Hepatocyte (in vitro differentiated cells): Measurements from ENCODE around the gene RBM15. TPM values are rescaled to one million over a fixed set of nuclear protein-coding genes. Genes with fewer than 3 reads are reported as not detected.

ENCODE experiments used
- DNase-seq: peaks from one replicate; pipeline ENCODE4 v3.0.0-alpha.2; 2016; ENCODE audit warnings: low spot score
- H2AFZ ChIP-seq: fragments of 200-600 bp; sonication (generic); 2 replicates; pipeline ENCODE4 v1.6.0; 2016; ENCODE audit warnings: antibody characterized with exemption, mild to moderate bottlenecking
- H3K27ac ChIP-seq: fragments of 200-600 bp; sonication (generic); 2 replicates; pipeline ENCODE4 v1.5.1; 2016; ENCODE audit warnings: mild to moderate bottlenecking
- H3K27me3 ChIP-seq: fragments of 200-600 bp; sonication (generic); 2 replicates; pipeline ENCODE4 v1.6.1; 2016
- H3K36me3 ChIP-seq: fragments of 200-600 bp; sonication (generic); replicated peaks from 2 replicates; pipeline ENCODE4 v1.5.1; 2016; ENCODE audit warnings: low read depth; ENCODE audit not compliant: insufficient read depth
- H3K4me1 ChIP-seq: fragments of 200-600 bp; sonication (generic); 2 replicates; pipeline ENCODE4 v1.5.1; 2016; ENCODE audit warnings: mild to moderate bottlenecking, moderate library complexity; ENCODE audit not compliant: insufficient read depth
- H3K4me2 ChIP-seq: fragments of 200-600 bp; sonication (generic); 2 replicates; pipeline ENCODE4 v1.6.0; 2016
- H3K4me3 ChIP-seq: fragments of 200-600 bp; sonication (generic); 2 replicates; pipeline ENCODE4 v1.5.1; 2016; ENCODE audit warnings: mild to moderate bottlenecking
- H3K79me2 ChIP-seq: fragments of 200-600 bp; sonication (generic); 2 replicates; pipeline ENCODE4 v1.6.0; 2017; ENCODE audit warnings: mild to moderate bottlenecking
- H3K9me2 ChIP-seq: fragments of 200-600 bp; sonication (generic); replicated peaks from 2 replicates; pipeline ENCODE4 v1.6.0; 2017; ENCODE audit warnings: mild to moderate bottlenecking; ENCODE audit not compliant: insufficient read depth
- H3K9me3 ChIP-seq: fragments of 200-600 bp; sonication (generic); 2 replicates; pipeline ENCODE4 v1.5.1; 2016; ENCODE audit warnings: low read depth, mild to moderate bottlenecking
- H4K20me1 ChIP-seq: fragments of 200-600 bp; sonication (generic); 2 replicates; pipeline ENCODE4 v1.6.0; 2016; ENCODE audit warnings: mild to moderate bottlenecking; ENCODE audit not compliant: insufficient read depth, poor library complexity, severe bottlenecking
- CTCF ChIP-seq: fragments of 200-600 bp; sonication (generic); IDR thresholded peaks from 2 replicates; pipeline ENCODE4 v1.5.1; 2016; ENCODE audit warnings: antibody characterized with exemption, mild to moderate bottlenecking; ENCODE audit not compliant: poor library complexity
- EZH2 ChIP-seq: fragments of 200-600 bp; sonication (generic); IDR thresholded peaks from 2 replicates; pipeline ENCODE4 v1.6.1; 2016; ENCODE audit warnings: antibody characterized with exemption, mild to moderate bottlenecking, borderline replicate concordance
- EZH2phosphoT487 ChIP-seq: fragments of 200-600 bp; sonication (generic); IDR thresholded peaks from one replicate; pipeline ENCODE4 v1.6.1; 2018; ENCODE audit warnings: antibody characterized with exemption, mild to moderate bottlenecking, low read depth, moderate library complexity; ENCODE audit not compliant: unreplicated experiment, severe bottlenecking
- WGBS: methylation state at CpG from one replicate; pipeline ENCODE4 v1.1.6; 2016; ENCODE audit warnings: low lambda C conversion rate; ENCODE audit errors: missing lambda C conversion rate; 5-methylcytosine and 5-hydroxymethylcytosine counted together
- polyA plus RNA-seq: library from polyadenylated mRNA; unstranded; fragments of >200 nt; fragmentation: Nextera tagmentation; extraction: Ambion mirVana; gene quantifications from 2 replicates; pipeline ENCODE4 v1.2.1, GENCODE V29; 2016
- total RNA-seq: library from RNA; depleted of rRNA; stranded (reverse); fragments of >200 nt; gene quantifications from 2 replicates; pipeline ENCODE4 v1.2.3, GENCODE V29; 2014

RBM15 gene
- total and polyA plus RNA-seq, 2 experiments from 2014 or later = 7.9 to 31.3 TPM

- H3K79me2 ChIP-seq = peaks cover 79% of the 10 kb centered on the region
These were observed 16.1 kb downstream of the RBM15 start for GRCh38 chr1:110355321-110355720.

GRCh38 chr1:110356379-110356778 lies 17.2 kb downstream of the RBM15 start:
- TF ChIP-seq EZH2 (no peak), CTCF (no peak), EZH2phosphoT487 (no peak)
- 76% methylated on average over 2 of the region's 2 CpGs for WGBS
- H2AFZ ChIP-seq = no peak overlapping the region
- peak overlapping the region; percentile 32 for H3K27ac ChIP-seq
- H3K4me2 ChIP-seq = peak overlapping the region; percentile 9
- peaks cover 7% of the 10 kb centered on the region for H4K20me1 ChIP-seq
- H3K79me2 ChIP-seq = peaks cover 75% of the 10 kb centered on the region
- no peak overlapping the region for H3K4me3 ChIP-seq
- H3K36me3 ChIP-seq = no peaks in the 10 kb centered on the region
- no peaks in the 10 kb centered on the region for H3K27me3 ChIP-seq
- no peaks in the 10 kb centered on the region for H3K9me3 ChIP-seq
- no peaks in the 10 kb centered on the region for H3K9me2 ChIP-seq
- DNase-seq = no peak
- H3K4me1 ChIP-seq = peaks cover 6% of the 10 kb centered on the region

More at GRCh38 chr1:110355321-110355720, 16.1 kb downstream of the RBM15 start:
- no peaks in the 10 kb centered on the region for H3K36me3 ChIP-seq
- no peak overlapping the region for H3K27ac ChIP-seq
- peaks cover 10% of the 10 kb centered on the region for H4K20me1 ChIP-seq
- H3K27me3 ChIP-seq = no peaks in the 10 kb centered on the region
- no peak overlapping the region for H2AFZ ChIP-seq
- H3K4me1 ChIP-seq = peaks cover 10% of the 10 kb centered on the region
- WGBS = 76% methylated on average over 1 of the region's 1 CpG
- no peak overlapping the region for H3K4me2 ChIP-seq
- H3K9me3 ChIP-seq = no peaks in the 10 kb centered on the region
- H3K4me3 ChIP-seq = no peak overlapping the region
- no peaks in the 10 kb centered on the region for H3K9me2 ChIP-seq
- no peak for TF ChIP-seq EZH2phosphoT487
- no peak for TF ChIP-seq EZH2
- no peak for TF ChIP-seq CTCF
- DNase-seq = no peak

- no peak for TF ChIP-seq EZH2phosphoT487
- no peak for TF ChIP-seq EZH2
- TF ChIP-seq CTCF = no peak
- H2AFZ ChIP-seq = no peak overlapping the region
- no peaks in the 10 kb centered on the region for H3K36me3 ChIP-seq
- peaks cover 52% of the 10 kb centered on the region for H3K79me2 ChIP-seq
- peaks cover 6% of the 10 kb centered on the region for H3K4me1 ChIP-seq
- H3K9me3 ChIP-seq = no peaks in the 10 kb centered on the region
- 100% methylated on average over 2 of the region's 2 CpGs for WGBS
- no peaks in the 10 kb centered on the region for H3K27me3 ChIP-seq
- no peak overlapping the region for H3K4me2 ChIP-seq
- H3K4me3 ChIP-seq = no peak overlapping the region
- H3K27ac ChIP-seq = no peak overlapping the region
- no peak for DNase-seq
- no peaks in the 10 kb centered on the region for H4K20me1 ChIP-seq
- no peaks in the 10 kb centered on the region for H3K9me2 ChIP-seq
These were observed 21.3 kb downstream of the RBM15 start for GRCh38 chr1:110360431-110360830.

GRCh38 chr1:110361856-110362255 lies 22.7 kb downstream of the RBM15 start:
- Histone ChIP-seq H3K4me3 (no peak overlapping the region), H3K9me2 (no peaks in the 10 kb centered on the region), H3K27me3 (no peaks in the 10 kb centered on the region), H4K20me1 (no peaks in the 10 kb centered on the region), H3K36me3 (no peaks in the 10 kb centered on the region), H3K79me2 (peaks cover 54% of the 10 kb centered on the region), H3K27ac (no peak overlapping the region), H3K9me3 (no peaks in the 10 kb centered on the region), H3K4me2 (no peak overlapping the region), H3K4me1 (peaks cover 2% of the 10 kb centered on the region), H2AFZ (no peak overlapping the region)
- no peak for TF ChIP-seq EZH2
- no peak for TF ChIP-seq EZH2phosphoT487
- TF ChIP-seq CTCF = no peak
- whole genome bisulfite sequencing = 94% methylated on average over 1 of the region's 1 CpG
- DNase-seq = no peak
